Measurements from ENCODE around the gene REV3L. TPM values are rescaled to one million over a fixed set of nuclear protein-coding genes. Genes with fewer than 3 reads are reported as not detected.

REV3L gene
- total and polyA plus RNA-seq, 2 of the 8 experiments (the other 6 are each of a cell fraction or from before 2014, with no cell fraction given) = 2.1 to 6.6 TPM

DNA sequence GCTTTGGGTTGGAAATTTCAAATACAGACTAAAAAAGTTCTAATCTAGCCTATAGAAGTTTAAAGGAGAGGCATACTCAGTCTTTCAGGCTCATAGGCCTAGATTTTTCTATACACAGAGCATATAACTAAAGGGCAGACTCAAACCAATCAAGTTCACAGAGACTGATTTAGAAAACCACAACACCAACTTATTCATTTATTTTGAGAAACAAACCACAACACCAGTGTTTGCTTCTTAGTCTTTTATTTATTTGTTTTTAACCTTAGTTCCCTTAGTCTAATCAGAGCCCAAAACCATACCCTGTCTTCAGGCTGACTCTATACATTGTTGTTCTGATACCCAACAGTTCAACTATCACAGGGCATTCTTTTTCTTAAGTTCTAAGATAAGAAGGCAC is 103.7 kb downstream of the REV3L start:
- Histone ChIP-seq H3K14ac (ENCODE audit: insufficient read length) (no peak overlapping the region), H2BK120ac (replicated peaks; ENCODE audit: low read depth, low read length) (no peak overlapping the region), H2AK5ac (ENCODE audit: low read depth, low read length) (no peak overlapping the region), H3K9me3 (ENCODE audit: insufficient read depth in 2 of 2, low read depth in 1 of 2, low read length in 1 of 2) (no peaks in the 10 kb centered on the region), H2BK5ac (ENCODE audit: low read depth, low read length) (no peak overlapping the region), H3K4me2 (ENCODE audit: insufficient read depth in 1 of 2, low read depth in 2 of 2, low read length in 2 of 2) (no peak overlapping the region), H3K36me3 (ENCODE audit: control insufficient read depth in 2 of 4, insufficient read depth in 4 of 4, low read length in 3 of 4) (no peaks in the 10 kb centered on the region; a peak in 2 of 8 replicates), H3K4me3 (ENCODE audit: extremely low read depth in 1 of 4, insufficient read depth in 2 of 4, low read depth in 3 of 4, low read length in 4 of 4) (no peak overlapping the region), H3K18ac (ENCODE audit: extremely low read depth, low read length) (no peak overlapping the region), H3K56ac (replicated peaks; ENCODE audit: insufficient read length, low read depth, low read length) (no peak overlapping the region), H3K23me2 (ENCODE audit: low read depth, low read length) (no peaks in the 10 kb centered on the region), H3K79me2 (ENCODE audit: control insufficient read depth in 1 of 2, insufficient read depth in 2 of 2, low read length in 2 of 2) (no peaks in the 10 kb centered on the region), H3K79me1 (ENCODE audit: low read depth, low read length) (no peaks in the 10 kb centered on the region), H2BK20ac (ENCODE audit: low read length) (no peak overlapping the region), H3K9ac (replicated peaks in 1 of 4; ENCODE audit: extremely low read depth in 1 of 4, low read depth in 3 of 4, low read length in 3 of 4) (no peak overlapping the region), H4K91ac (replicated peaks; ENCODE audit: insufficient read length, low read length) (no peak overlapping the region), H2AFZ (ENCODE audit: low read length) (no peak overlapping the region), H2BK15ac (ENCODE audit: low read length) (no peak overlapping the region), H2BK12ac (ENCODE audit: low read depth, low read length) (no peak overlapping the region), H3K23ac (ENCODE audit: insufficient read length) (no peak overlapping the region), H3K4me1 (replicated peaks in 1 of 4; ENCODE audit: control insufficient read depth in 3 of 4, insufficient read depth in 4 of 4, low read length in 3 of 4) (no peaks in the 10 kb centered on the region), H3K4ac (replicated peaks; ENCODE audit: insufficient read length, low read depth, low read length) (no peak overlapping the region), H3K27ac (ENCODE audit: low read depth, low read length) (no peak overlapping the region), H4K20me1 (replicated peaks in 1 of 2; ENCODE audit: control insufficient read depth in 1 of 2, insufficient read depth in 2 of 2, low read length in 2 of 2) (no peaks in the 10 kb centered on the region), H4K5ac (ENCODE audit: insufficient read length, low read depth, low read length) (no peak overlapping the region), H3K27me3 (replicated peaks in 1 of 4; ENCODE audit: control insufficient read depth in 3 of 4, extremely low read depth in 1 of 4, insufficient read depth in 3 of 4, low read length in 3 of 4) (no peaks in the 10 kb centered on the region), H4K8ac (ENCODE audit: extremely low read depth, insufficient read depth, low read length) (no peak overlapping the region)
- FAIRE-seq (peak; percentile 50), DNase-seq (ENCODE audit: low read depth in 1 of 2, low spot score in 2 of 2) (no peak)
- ChIA-PET POLR2A (ENCODE audit: partially characterized antibody) (no interaction called here), CTCF (ENCODE audit: partially characterized antibody) (no interaction called here)
- no peak for TF ChIP-seq NANOG (IDR thresholded peaks at IDR 0.05; ENCODE audit: insufficient read depth, low read depth, low read length, poor library complexity, severe bottlenecking)
- TF ChIP-seq POU5F1 (IDR thresholded peaks at IDR 0.05; ENCODE audit: low read depth, low read length) = no peak

Data from H1 (cell line).